ENCODE data around the gene WDTC1.

Gene WDTC1

DNA sequence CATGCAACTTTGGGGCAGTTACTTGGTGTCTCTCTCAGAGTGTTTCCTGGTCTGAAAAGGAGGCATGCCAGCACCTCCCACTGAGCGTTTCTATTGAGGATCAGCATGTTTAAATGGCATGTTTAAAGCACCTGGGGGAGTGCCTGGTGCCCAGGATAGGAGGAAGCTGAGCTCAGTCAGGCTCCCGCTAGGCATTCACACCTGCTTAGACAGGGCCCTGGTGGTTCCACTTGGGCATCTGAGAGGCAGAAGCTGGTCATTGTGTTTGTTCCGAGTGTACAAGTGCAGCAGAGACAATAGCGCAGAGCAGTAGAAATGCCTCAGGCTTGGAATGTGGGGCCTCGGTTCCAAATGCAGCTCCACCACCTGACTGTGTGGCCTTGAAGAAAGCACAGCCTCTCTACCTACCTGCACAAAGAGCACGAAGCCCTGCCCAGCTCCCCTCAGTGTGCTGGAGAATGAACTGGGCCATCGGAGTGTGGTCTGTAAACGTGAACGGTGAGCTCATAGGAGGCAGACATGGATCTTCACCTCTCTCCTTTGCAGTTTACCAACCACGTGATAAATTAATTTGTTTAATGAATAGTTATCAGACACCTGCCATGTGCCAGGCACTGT, 67.3 kb downstream of the WDTC1 start:
- no peak for DNase-seq (ENCODE audit: low read depth)

DNA sequence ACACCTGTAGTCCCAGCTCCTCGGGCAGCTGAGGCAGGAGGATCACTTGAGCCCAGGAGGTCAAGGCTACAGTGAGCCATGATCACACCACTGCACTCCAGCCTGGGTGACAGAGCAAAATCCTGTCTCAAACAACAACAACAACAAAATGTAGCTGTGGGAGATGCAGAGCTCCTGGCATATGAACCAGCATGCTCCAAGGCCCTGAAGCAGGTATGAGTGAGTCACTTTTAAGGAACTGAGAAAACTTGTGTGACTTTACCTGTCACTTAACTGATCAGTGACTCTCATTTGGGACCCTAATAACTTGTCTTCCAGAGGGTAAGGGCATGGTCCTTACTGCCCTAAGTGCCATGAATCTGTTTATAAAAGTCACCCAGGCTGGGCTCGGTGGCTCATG, 68.2 kb downstream of the WDTC1 start:
- no peak for DNase-seq (ENCODE audit: low read depth)

- no peak for DNase-seq (ENCODE audit: low read depth)
Measured at GRCh38 chr1:27303509-27303908, 69.1 kb downstream of the WDTC1 start.

GRCh38 chr1:27306071-27306470, 71.6 kb downstream of the WDTC1 start:
- DNase-seq (ENCODE audit: low read depth) = no peak

- no peak for DNase-seq (ENCODE audit: low read depth)
Measured at GRCh38 chr1:27306892-27307761, 72.7 kb downstream of the WDTC1 start.

- no peak for DNase-seq (ENCODE audit: low read depth)
Measured at GRCh38 chr1:27307874-27308598, 73.6 kb downstream of the WDTC1 start.

- no peak for DNase-seq (ENCODE audit: low read depth)
Measured at GRCh38 chr1:27314169-27314568, 79.7 kb downstream of the WDTC1 start.

- no peak for DNase-seq (ENCODE audit: low read depth)
Measured at GRCh38 chr1:27314737-27315136, 80.3 kb downstream of the WDTC1 start.

GRCh38 chr1:27316860-27317259, 82.4 kb downstream of the WDTC1 start:
- DNase-seq (ENCODE audit: low read depth) = no peak

- no peak for DNase-seq (ENCODE audit: low read depth)
Measured at GRCh38 chr1:27318136-27318535, 83.7 kb downstream of the WDTC1 start.

DNA sequence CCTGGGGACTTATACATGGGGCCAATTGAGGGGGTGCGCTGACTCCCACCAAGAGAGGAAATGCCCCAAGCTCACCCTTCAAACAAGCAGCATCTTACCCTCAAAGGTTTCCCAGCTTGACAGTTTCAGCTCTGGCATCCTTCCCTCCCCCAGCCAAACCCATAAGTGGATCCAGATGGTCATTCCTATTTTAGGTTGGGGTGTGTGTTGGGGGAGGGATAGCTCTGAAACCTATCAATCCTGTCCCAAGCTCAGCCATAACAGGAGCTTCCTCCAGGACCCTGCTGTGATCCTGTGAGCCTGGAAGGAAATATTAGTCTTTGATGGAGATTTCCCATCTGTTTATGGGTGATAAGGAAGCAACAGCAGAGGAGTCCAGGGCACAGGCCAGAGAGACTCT, 84.2 kb downstream of the WDTC1 start:
- no peak for DNase-seq (ENCODE audit: low read depth)

GRCh38 chr1:27321813-27322568, 87.6 kb downstream of the WDTC1 start, which contains the start of gene TMEM222:
Gene TMEM222, plus strand, starts transcription at chr1:27322163. Its CDS starts 35 bp downstream, at chr1:27322198.
- DNase-seq (ENCODE audit: low read depth) = peak; percentile 97

DNA sequence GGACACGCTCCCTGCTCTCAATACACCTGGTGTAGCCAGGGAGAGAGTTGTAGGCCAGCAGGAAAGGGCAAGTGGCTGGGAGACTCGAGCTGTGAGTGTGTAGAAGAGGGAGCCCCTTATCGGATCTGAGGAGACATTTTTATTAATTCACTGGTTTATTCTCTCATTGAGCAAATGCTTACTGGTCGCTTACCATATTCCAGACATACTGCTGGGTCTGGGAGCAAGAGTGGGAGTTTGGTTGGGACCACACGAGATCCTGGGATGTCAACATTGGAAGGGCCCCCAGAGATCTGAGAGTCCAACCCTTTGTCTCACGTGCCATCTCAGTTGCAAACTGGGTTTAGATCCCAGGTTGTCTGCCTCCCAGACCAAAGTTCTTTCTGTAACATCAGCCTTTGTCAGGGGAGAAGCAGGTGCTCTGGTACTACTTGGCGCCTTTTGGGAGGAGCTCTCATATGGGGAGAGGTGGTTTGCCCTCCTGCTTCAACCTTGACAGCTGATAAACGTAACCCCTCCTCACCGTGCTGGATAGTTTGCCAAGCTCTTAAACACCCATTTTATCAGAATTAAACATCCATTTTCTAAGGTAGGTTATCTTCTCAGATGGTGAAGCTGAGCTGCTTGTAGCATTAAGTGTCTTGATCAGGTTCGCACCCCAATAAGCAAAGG, 88.3 kb downstream of the WDTC1 start:
- DNase-seq (ENCODE audit: low read depth) = no peak

DNA sequence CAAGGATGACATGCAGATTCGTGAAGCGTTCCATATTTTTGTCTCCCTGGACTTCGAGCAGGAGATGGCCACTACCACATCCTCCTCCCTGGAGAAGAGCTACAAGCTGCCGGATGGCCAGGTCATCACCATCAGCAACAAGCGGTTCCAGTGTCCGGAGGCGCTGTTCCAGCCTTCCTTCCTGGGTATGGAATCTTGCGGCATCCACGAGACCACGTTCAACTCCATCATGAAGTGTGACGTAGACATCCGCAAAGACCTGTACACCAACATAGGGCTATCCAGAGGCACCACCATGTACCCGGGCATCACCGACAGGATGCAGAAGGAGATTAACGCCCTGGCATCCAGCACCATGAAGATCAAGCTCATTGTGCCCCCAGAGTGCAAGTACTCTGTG, 90.9 kb downstream of the WDTC1 start:
- no peak for DNase-seq (ENCODE audit: low read depth)

GRCh38 chr1:27327964-27328363, 93.5 kb downstream of the WDTC1 start:
- DNase-seq (ENCODE audit: low read depth) = no peak

DNA sequence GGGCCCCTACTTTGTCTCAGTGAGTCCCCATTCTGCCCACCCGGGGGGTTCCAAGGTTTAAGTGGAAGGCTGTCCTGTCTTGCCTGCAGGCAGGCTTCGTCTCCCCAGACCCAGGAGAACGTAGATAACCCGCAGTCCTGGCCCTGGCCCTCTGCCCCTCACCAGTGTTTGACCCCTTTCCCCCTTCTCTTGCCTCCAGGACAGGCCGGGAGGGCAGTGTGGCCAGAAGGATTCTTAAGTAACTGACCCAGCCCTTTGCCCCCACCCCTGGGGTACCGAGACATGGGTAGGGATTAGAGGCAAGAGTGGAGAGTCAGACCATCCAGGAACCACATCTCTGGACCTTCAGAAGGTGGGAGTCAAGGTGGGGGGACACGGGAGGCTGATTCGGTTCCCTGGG, 96.4 kb downstream of the WDTC1 start:
- DNase-seq (ENCODE audit: low read depth) = no peak

GRCh38 chr1:27331426-27331825, 97.0 kb downstream of the WDTC1 start:
- DNase-seq (ENCODE audit: low read depth) = no peak

GRCh38 chr1:27331922-27332321, 97.5 kb downstream of the WDTC1 start:
- no peak for DNase-seq (ENCODE audit: low read depth)

GRCh38 chr1:27332536-27333281, 98.3 kb downstream of the WDTC1 start:
- no peak for DNase-seq (ENCODE audit: low read depth)

DNA sequence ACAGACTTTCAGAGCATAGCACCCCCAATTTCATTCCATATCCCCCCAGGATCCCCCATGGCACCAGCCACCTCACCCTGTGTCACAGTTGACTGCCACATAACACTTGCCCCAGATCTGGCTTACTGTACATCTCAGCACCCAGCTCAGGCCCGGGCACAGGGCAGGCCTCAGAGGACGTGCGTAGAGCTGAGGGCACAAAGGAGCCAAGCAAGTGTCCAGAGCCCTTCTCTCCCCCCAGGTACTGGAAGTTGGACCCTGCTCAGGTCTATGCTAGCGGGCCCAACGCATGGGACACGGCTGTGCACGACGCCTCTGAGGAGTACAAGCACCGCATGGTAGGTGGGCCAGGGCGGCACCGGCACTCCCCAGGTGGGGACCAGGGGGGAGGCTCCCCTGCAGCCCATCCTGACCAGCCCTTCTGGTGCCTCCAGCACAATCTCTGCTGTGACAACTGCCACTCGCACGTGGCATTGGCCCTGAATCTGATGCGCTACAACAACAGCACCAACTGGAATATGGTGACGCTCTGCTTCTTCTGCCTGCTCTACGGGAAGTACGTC, 99.4 kb downstream of the WDTC1 start:
- DNase-seq (ENCODE audit: low read depth) = no peak
